Measurements from ENCODE around the gene CFAP157.

Gene CFAP157

DNA sequence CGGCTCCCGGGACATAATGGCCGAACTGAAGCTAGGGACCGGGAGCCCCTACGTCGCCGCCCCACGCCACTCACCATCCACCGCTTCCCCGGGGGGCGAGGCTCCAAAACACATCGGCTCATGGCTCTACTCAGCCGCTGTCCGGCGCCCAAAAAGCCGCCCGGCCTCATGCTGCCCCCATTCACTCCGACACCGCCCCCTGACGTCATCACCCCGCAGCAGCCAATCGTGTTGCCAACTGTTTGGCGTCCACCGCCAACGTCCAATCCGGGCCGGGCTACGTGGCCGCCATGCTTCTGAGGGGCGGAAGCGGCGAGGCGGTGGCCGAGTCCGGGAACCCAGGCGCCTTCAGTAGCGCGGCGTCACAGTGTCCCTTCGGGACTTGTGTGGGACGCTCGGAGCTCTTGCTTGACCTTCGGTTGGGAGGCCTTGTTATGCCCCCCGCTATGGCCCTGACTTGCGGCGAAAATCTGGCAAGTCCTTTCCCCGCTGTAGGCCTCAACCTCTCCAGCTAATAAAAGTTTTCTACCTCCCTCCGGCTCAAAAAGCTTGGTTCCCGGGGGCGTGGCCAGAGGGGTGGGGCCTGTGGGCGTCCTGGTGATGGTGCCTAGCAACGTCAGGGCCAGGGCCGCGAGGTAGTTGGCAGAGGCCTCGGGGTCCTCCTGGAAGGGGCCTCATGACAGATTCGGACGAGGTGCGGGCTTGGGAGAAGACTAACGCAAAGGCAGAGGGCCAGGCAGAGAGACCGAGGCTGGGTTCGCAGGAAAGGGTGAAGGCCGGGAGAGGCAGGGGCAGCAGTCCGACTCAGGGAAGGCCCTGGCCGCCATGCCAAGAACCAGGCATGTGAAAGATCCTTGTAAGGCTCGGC lies 8.9 kb downstream of the CFAP157 start, which contains the start of the genes PTRH1 and TTC16:
PTRH1 (minus strand) TSS at position 194 of the 868 bp plus-strand sequence; CDS start at position 170, 24 bp downstream.
TTC16 (plus strand) TSS at position 610 of the 868 bp plus-strand sequence; CDS start at position 677, 67 bp downstream.
- peak; percentile 94 to 96 for DNase-seq (ENCODE audit: low read depth in 2 of 2)

DNA sequence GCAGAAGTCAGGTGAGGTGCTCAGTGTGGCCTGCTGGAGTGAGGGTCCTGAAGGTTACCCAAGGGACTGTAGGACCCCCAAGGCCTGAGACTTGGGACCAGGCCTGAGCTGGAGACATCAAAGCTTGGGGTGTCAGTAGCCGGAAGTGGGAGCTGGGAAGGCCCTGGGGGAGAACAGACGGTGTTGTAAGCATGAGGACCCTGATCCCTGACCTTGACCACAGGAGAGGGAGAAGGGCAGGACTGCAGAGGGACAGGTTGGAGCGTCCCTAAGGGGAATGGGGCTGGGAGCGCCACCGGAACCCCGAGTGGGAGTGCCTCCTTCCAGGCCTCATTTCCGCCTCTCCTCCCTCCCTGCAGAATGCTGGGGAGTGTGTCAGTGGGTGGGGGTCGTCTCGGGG lies 9.6 kb downstream of the CFAP157 start:
- DNase-seq (ENCODE audit: low read depth in 2 of 2), result no peak

DNA sequence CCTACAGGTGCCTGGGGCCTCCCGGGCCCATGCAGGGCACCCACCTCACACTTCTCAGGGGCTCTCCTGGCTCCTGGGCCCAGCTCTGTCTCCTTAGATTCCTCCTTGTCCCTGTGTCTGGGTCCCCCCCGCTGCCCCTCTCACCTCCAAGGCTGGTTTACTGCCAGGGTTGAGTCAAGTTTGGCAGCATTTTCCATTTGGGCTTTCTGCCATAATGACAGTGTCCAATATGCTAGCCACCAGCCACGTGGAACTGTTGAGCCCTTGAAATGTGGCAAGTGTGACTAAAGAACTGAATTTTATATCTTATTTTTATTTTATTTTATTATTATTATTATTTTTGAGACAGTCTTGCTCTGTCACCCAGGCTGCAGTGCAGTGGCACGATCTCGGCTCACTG lies 11.0 kb downstream of the CFAP157 start:
- no peak for DNase-seq (ENCODE audit: low read depth in 2 of 2)

DNA sequence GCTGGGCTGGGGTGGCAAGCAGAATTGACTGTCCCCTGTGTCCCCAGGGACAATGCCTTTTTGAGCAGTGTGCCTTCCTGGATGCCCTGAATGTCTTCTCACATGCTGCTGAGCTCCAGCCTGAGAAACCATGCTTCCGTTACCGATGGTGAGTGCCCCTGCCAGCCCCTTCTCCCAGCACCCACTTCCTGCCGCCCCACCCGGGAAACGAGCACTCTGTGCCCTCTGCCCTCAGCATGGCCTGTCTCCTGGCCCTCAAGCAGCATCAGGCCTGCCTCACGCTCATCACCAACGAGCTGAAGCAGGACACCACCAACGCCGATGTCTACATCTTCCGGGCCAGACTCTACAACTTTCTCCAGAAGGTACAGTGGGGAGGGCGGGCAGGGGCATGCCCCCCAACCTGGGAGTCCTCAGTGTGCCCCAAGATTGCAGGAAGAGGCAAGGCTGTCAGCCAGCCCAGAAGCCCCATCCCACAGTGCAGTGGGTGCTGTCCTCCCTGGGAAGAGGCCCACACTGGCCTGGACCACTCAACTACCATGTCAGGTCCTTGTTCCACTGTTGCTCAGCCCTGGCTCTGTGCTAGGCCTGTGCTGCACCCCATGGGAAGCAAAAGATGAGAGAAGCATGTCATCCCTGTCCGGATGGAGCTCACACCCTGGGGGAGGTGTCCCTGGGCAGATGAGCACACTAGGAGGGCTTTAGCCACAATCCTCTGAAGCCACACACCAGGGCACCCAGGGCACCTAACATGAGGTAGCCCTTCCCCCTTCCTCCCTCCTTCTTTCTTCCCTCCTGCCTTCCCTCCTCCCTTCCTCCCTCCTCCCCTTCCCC lies 13.5 kb downstream of the CFAP157 start:
- DNase-seq (ENCODE audit: low read depth in 2 of 2), result no peak

DNA sequence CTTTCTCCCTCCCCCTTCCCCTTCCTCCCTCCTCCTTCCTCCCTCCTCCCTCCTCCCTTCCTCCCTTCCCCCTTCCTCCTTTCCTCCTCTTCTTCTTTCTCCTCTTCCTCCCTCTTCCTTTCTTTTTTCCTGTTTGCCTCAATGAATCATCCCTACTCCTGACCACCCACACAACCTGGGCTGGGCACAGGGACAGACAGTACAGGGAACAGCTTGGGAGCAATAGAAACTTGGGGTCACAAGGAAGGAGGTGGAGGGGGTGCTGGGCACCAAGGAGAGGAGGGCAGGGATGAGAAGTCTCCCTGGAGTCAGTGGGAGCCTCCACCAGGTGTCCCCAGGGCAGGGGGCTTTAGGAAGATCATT lies 14.1 kb downstream of the CFAP157 start:
- no peak for DNase-seq (ENCODE audit: low read depth in 2 of 2)

DNA sequence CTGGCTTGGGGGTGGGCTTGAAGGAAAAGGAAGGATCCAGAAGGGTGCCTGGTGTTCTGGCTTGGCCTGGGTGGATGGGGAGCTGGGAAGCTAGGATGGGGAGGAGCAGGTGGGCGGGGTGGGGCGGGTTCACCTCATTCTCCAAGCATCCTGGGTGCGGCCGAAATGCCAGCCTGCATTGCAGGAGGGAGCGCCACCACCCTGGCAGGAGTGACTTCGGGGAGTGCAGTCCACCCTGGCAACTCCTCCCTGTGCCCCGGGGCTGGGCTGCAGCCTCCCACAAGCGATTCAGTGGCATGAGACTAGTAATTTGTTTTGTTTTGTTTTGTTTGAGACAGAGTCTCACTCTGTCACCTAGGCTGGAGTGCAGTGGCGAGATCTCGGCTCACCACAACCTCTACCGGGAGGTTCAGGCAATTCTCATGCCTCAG lies 14.6 kb downstream of the CFAP157 start:
- no peak for DNase-seq (ENCODE audit: low read depth in 2 of 2)

DNA sequence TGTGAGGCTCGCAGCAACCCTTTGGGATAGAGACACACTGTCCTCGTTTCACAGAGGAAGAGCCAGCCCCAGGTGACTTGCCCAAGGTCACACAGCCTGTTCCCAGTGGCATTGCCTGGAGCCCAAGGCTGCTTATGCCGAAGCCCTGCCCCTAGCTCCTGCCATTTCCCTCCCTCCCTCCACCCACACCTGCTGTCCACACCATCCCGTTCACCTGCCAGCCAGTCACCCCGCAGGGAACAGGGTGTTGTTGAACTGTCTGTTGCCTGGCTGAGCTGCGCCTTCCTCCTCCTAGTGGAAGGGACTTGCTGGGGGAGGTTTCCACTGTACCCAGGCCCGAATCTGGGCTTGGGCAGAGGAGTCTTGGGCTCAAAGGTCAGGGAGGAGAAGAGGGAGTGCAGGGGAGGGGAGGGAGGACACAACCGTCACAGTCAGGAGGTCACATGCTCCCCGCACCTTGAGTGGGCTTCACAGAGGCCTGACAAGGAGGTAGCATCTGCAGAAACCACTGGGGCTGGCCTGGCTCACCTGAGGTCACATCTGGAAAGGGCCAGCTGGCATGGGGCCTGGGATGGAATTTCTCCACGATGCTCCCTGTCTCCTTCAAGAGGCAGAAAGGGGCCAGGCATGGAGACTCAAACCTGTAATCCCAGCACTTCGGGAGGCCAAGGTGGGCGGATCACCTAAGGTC lies 15.4 kb downstream of the CFAP157 start:
- DNase-seq (ENCODE audit: low read depth in 2 of 2), result no peak

DNA sequence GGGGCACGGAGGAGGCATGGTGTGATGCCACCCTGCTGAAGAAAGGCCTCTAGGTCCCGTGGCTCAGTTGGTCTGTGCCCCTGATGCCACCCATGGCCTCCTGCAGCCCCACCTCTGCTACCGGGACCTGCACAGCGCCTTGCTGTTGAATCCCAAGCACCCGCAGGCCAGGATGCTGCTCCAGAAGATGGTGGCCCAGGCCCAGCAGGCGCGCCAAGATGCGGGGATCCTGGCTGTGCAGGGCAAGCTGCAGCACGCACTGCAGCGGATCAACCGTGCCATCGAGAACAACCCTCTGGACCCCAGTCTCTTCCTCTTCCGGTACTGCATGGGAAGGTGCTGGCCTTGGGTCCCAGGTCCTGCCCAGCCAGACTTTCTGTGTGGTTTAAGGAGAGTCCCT lies 16.2 kb downstream of the CFAP157 start:
- no peak for DNase-seq (ENCODE audit: low read depth in 2 of 2)

DNA sequence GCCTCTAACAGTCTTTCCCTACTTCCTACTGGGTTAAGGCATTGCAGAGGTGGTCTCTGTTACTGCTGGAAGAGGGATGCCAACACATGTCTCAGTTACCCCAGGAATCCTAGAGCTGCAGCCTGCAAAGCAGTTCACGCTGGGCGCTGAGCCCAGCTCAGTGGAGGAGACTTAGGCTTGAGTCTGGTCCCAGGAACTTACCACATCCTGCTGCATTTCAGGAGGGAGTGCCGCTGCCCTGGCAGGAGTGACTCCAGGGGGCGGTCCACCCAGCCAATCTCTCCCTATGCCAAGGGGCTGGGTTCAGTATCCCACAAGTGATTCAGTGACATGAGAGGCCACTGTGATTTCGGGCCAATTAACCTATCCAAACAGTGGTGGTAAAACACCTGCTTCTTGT lies 16.7 kb downstream of the CFAP157 start:
- no peak for DNase-seq (ENCODE audit: low read depth in 2 of 2)

DNA sequence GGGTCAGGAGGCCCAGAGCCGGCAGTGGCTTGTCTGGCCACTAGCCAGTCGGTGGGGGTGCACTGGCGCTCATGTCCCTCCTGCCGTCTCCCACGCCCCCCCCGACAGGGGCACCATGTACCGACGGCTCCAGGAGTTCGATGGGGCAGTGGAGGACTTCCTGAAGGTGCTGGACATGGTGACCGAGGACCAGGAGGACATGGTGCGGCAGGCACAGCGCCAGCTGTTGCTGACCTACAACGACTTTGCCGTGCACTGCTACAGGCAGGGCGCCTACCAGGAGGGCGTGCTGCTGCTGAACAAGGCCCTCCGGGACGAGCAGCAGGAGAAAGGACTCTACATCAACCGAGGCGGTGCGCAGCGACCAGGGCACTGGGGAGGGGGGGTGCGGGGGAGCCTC lies 17.2 kb downstream of the CFAP157 start:
- DNase-seq (ENCODE audit: low read depth in 2 of 2), result no peak

DNA sequence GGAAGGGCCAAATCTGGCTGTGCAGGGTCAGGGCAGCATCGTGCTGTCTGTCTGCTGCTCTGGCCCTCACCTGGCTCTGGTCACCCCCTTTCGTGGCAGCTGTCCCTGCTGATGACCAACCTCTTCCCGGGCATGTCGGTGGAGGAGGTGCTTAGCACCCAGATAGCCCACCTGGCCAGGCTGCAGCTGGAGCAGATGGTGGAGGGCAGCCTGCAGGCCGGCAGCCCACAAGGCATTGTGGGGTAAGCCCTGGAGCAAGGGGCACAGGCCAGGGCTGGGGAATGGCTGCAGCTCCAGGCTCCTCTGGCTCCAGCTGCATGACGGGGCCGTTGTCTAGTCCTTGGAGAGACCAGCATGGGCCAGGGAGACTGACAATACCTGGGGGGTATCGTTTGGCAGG lies 20.1 kb downstream of the CFAP157 start:
- no peak for DNase-seq (ENCODE audit: low read depth in 2 of 2)

DNA sequence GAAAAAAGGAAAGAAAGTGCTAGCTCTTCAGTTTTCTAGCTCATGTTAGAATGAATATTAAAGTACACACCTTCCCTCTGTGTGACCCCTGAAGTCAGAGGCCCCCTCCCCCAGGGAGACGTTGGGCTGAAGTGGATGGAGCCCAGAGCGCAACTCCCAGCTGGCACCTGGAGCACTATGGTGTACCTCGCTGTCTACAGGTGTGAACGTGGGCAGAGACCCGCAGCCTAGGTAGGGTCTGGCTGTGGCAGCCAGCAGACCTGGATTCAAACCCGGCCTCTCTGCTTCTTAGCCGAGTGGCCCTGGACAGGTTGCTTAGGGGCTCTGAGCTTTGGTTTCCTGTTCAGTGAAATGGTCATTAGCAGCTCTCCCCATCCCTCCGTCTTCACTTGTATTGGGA lies 22.0 kb downstream of the CFAP157 start:
- no peak for DNase-seq (ENCODE audit: low read depth in 2 of 2)

DNA sequence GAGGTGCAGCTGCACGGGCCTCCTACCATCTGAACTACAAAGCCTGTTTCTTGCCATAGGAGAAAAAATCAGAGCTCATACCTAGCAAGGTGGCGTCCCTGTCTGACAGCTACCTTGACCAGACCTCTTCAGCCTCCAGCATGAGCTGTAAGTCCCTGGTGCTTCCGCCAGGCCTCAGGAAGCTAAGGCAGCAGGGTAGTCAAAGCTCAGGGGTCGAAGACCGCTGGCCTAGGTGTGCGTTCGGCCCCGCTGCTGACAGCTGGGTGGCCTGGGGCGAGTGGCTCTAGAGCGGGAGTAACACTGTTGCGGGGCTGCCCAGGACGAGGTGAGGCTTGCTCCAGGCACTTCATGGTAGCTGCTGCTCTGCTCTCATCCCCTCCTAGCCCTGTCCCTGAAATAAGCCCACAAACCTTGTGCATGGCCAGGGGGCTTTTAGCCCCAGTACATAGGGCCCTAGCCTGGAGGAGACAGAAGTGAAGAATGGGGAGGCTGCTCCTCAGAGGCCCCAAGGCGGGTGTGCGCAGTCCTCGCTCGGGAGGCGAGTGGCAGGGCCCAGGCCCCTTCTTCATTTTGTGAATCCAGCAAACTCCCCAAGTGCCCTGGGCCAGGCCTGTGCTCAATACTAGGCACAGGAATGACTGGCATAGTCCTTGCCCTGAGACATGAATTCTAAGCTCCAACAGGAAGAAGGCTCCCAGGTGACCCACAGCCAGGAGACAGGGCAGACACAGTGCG lies 22.9 kb downstream of the CFAP157 start:
- DNase-seq (ENCODE audit: low read depth in 2 of 2), result no peak

DNA sequence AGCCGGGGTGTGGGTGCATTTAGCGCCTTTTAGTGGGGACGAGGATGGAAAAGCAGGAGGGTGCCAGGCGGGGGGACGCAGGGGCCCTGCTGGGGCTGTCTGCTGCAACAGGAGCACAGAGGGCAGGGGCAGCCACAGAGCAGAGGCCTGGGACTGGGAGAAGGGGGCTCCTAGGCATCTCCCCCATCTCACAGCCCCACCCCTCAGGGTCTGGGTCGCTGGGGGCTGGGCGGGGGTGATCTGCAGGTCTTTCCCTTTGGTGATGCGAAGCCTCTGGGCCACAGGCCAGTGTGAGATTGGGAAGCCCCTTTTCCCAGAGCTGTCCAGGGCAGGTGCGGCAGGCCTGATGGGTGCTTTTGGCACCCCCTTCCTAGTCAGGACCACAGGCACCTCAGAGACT lies 23.5 kb downstream of the CFAP157 start:
- no peak for DNase-seq (ENCODE audit: low read depth in 2 of 2)

DNA sequence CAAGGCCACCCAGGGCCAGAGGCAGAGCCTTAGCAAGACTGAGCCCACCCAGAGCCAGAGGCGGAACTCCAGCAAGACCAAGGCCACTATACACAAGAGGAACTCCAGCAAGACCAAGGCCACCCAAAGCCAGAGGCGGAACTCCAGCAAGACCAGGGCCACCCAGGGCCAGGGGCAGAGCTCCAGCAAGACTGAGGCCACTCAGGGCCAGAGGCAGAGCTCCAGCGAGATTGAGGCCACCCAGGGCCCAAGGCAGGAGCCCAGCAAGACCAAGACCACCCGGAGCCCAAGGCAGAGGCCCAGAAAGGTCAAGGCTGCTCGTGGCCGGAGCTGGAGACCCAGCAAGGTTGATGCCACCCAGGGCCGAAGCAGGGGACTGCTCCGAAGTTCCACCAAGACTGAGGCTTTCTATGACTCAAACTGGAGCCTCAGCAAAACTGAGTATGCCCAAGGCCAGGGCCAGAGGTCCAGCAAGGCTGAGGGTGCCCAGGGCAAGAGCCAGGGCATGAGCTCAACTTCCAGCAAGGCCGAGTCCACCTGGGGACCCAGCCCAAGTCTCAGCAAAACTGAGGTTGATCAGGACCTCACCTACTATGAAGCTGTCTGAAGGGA lies 24.1 kb downstream of the CFAP157 start:
- no peak for DNase-seq (ENCODE audit: low read depth in 2 of 2)

DNA sequence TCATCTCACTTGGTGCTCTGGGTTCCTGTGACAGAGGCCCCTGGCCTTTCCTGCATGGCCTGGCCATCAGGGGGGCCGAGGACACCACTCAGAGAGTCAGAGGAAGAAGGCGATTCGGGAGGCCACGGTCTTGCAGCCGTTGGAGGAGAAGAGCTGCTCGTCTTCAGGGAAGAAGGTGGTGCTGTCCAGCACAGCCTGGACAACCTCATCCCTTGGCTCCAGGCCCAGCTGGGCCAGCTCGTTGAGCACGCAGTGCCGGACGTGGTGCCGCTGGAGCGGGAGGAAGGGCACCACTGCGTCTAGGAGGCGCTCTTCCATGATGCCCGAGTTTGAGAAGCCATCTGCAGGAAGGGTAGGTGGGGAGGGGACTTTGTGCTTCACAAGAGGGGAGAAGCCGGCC lies 25.1 kb downstream of the CFAP157 start:
- DNase-seq (ENCODE audit: low read depth in 2 of 2), result no peak

DNA sequence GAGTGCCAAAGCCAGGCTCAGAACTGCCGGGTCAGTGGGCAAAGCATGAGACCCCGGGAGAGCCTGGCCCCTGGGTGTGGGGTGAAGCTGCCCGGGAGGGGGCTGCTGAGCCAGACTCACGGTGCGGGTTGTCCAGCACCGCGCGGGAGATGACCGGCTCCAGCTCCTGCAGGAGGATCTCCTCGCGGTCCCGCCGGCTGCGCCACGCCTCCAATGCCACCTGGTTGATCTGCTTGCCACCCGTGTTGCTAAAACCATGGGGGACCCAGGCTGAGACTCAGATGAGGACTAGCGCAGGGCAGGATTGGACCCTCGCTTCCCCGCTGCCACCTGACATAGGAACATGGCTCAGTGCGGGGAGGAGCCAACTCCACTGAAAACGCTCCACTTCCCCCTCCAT lies 25.7 kb downstream of the CFAP157 start:
- no peak for DNase-seq (ENCODE audit: low read depth in 2 of 2)

DNA sequence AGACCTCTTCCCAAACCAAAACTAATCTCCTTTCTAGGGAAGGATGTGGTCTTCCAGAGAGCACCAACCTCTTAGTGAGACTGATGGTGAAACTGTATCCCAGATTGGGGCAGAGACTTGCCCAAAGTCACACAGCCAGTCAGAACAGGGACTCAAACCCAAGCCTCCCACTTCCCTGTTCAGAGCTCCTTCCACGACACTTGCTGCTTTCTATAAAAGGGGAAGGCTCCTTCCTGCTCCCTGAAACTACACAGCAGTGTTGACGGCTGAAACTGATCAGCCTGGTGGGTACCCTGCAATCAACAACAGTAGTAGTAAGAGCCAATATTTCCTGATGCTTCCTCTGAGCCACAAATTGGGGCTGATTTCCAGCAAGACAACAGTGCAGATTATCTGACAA lies 26.8 kb downstream of the CFAP157 start:
- no peak for DNase-seq (ENCODE audit: low read depth in 2 of 2)

DNA sequence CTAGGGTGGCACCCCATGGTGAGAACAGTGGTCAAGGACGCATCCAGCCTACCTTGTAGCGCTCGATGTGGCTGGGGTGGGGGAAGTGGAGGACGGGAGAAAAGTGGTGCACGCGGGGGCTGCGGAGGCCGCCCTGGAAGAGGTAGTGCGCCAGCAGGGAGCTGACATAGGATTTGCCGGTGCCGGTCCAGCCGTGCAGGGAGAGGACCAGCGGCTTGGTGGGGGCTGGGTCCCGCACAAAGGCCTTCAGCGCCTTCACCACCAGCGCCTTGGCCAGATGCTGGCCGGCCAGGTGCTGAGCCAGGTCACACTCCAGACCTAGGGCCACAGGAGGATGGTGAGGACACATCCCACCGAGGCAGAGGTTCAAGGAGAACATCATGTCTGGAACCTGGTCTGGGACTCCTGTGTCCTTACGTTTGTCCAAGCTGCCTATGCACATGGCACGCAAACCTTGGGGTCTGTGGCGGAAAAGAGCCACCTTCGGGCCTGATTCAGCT lies 27.5 kb downstream of the CFAP157 start:
- DNase-seq (ENCODE audit: low read depth in 2 of 2), result no peak

DNA sequence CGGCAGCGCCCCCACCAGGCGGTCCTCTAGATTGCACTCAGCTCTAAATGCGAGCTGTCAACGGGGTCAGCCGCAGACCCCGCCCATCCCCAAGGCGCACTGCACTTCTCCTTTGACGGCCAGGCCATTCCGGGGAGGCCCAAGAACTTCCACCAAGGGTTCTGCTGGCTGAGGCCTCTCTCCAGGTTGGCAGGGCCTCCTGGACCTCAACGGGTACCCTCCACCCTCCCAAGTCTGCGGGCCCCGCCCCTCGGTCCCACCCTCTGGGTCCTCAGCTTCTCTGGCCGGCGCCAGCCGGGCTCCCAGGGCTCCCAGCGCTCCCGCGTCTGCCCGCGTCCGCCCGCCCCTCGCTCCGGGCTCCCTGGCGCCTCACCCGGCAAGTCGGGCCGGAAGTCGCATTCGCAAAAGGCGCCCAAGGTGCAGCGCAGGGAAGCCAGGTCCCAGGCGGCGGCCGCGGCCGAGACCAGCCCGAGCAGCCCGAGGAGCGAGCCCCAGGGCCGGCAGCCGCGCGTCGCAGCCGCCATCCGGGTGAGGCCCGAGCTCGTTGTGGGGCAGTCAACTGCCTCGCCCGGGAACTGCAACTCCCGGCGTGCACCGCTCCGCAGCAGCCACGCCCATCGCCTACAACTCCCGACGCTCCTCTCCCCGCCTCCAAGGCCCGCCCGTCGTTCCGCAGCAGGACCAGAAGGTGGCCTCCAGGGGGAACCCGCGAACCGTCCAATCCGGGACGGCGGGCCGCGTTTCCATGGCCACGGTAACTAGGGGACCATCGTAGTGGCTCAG lies 28.1 kb downstream of the CFAP157 start, which contains the start of gene TOR2A:
TOR2A (minus strand) TSS at position 548 of the 783 bp plus-strand sequence; CDS start at position 524, 24 bp downstream.
- DNase-seq (ENCODE audit: low read depth in 2 of 2), result peak; percentile 97 to 98
